Lung microvascular endothelial cell (primary cell): ENCODE data around the gene UNC5C. TPM values are rescaled to one million over a fixed set of nuclear protein-coding genes. Genes with fewer than 3 reads are reported as not detected.

ENCODE experiments used
- DNase-seq, 2 donors: peaks; one replicate each; pipeline versions ENCODE4 v3.0.0 to v3.0.0-alpha.2; 2010; ENCODE audit warnings: low read depth in 2 of 2
- total RNA-seq: library from RNA; depleted of rRNA; stranded (reverse); fragments of >200 nt; gene quantifications from 2 replicates; pipeline ENCODE4 v1.2.1, GENCODE V29; 2014

The UNC5C gene
- total RNA-seq, 1 donor from 2014 or later, result under 0.01 TPM

GRCh38 chr4:95466791-95467190 lies 82.0 kb downstream of the UNC5C start:
- no peak for DNase-seq

- DNase-seq, result no peak
Observed at GRCh38 chr4:95465010-95465409, 83.8 kb downstream of the UNC5C start.

DNA sequence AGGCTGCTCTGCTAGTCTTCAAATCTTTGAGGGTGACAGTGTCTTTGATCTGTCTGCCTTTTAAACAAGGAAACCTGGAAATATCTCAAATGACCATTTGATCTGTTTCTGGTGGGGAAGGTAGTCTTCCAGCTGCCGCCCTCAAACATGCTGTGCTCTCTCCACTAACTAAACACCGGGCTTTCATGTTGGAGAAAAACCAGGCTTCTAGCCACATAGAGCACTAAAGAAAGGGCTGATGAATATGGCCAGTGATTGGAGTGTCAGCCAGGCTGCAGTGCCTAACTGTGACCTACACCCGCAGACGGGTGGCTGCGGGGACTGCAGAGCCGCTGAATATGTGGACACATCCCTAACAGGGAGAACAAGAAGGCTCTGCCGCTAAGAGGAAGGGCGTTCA lies 85.9 kb downstream of the UNC5C start:
- no peak for DNase-seq

GRCh38 chr4:95457353-95457752 lies 91.4 kb downstream of the UNC5C start:
- no peak for DNase-seq

DNA sequence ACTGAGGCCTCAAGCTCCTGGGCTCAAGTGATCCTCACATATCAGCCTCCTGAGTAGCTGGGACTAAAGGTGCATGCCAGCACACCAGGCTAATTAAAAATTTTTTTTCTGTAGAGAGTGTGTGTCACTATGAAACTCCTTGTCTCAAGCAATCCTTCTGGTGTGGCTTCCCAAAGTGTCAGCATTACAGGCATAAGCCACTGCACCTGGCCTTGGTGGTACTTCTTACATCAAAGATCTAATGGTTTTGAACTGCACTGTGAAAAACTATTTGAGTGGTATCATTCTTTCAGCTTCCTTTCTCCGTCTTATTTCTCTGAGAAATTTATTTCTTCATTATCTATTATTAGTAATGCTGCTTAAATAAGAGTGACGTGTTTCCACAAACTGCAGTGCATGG lies 98.5 kb downstream of the UNC5C start:
- DNase-seq, result no peak

DNA sequence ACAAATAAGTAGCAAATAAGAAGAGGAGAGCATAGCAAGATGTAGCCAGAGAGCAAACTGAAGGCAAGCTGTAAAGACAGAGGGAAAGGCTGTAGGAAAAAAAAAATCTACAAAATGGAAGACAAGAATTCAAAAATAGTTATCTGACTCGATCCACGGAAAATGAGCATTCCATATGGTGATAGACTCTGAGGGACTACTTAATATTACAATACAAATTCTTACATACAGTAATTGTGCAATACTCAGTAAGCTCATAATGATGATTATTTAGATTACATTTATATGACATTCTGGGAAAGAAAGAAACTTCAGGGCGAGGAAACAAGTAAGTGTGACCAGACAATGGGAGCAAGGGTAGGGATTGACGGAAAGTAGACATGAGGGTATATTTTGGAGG lies 102.6 kb downstream of the UNC5C start:
- DNase-seq, result no peak

DNA sequence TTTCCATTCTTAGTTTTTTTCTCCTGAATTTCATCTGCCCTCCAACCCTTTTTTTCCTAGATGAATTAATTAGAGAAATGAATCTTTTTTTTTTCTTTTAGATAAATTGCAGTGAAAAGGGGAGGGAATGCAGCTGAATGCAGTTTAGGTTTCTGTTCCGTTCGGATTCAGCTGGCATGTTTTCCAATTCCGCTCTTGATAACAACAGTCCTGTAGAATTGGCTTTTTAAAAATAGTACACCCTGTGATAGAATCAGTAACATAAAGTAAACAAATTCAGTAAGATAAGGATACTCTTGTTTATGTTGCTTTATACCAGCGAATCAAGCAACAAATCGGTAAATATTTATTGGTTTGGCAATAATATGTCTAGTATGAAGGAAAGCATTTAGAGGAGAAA lies 103.5 kb downstream of the UNC5C start:
- DNase-seq, result no peak

- DNase-seq, result no peak
Observed at GRCh38 chr4:95444812-95445211, 104.0 kb downstream of the UNC5C start.

DNA sequence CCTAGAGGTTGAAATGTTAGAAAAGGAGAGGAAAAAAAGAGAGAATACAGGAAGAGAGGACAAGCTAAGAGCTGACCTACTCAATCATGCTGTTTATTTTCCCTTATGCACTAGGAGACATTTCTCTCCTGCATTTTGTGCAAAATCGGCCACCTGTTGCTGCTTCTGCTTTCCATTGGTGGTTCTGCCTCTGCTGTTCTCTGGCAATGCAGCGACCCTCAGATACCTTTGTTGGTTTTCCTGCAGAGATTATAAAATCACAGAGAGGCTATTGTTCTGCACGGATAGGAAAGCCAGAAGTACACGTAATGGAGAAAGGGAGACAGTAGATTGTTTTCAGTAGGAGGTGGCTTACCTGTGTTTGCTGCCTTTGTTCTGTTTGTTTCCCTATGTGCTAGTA lies 108.9 kb downstream of the UNC5C start:
- peak in 1 of 2 donors; percentile 66 for DNase-seq

DNA sequence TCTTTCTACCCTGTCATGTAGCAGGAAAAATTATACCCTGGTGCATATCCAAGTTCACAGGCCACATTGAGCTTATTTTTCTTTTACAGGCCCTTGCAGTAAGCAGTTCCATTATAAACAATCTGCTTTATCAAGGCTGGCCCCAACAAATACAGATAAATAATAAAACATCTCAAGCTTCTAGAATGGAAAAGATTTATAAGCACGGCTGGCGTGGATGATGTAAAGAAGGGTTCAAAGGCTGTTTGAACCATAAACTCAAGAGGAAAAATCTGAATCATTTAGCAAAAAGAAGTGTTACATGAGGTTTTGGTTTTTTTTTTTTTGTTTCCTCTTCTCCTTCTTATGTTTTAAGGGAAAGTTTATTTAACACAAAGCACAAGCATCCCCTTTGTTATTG lies 109.7 kb downstream of the UNC5C start:
- no peak for DNase-seq

GRCh38 chr4:95432466-95432865 lies 116.3 kb downstream of the UNC5C start:
- no peak for DNase-seq

- no peak for DNase-seq
Observed at GRCh38 chr4:95431678-95432077, 117.1 kb downstream of the UNC5C start.

- DNase-seq, result no peak
Observed at GRCh38 chr4:95429416-95429815, 119.4 kb downstream of the UNC5C start.

- no peak for DNase-seq
Observed at GRCh38 chr4:95428291-95429070, 120.3 kb downstream of the UNC5C start.

- no peak for DNase-seq
Observed at GRCh38 chr4:95426455-95426854, 122.3 kb downstream of the UNC5C start.

GRCh38 chr4:95422436-95422835 lies 126.3 kb downstream of the UNC5C start:
- no peak for DNase-seq

DNA sequence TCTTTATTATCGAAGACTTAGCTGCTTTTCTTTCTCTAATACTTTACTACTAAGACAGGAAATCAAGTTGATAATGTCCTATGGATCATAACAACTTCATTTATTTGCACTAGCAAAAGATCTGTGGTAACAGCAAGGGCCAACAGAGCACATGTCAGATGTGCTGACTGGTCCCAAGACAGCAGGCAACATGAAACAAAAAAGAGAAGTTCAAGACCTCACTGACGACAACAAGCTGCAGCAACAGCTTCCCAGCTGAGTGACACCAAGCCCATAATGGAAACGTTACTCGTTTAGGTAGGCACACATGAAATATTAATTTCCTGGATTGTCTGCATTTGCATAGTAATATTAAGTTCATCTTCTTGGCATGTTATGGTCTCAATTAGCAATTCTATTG lies 126.9 kb downstream of the UNC5C start:
- DNase-seq, result no peak

DNA sequence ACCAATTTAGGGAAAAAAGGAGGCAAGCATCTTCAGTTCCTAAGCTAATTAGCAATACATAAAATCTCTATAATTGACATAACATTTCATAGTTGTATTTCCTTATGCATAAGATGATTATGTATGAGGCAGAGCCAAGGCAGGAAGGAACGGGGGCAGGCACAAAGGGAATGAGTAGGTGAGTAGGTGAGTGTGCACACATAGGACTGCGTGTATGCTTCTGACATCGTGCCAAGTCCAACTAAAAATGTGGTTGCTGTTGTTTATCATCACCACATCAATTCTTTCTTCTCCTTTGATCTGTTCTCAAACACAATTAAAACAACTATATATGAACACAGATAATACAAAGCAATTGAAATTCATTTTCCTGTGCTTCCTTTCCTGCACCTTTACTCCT lies 131.2 kb downstream of the UNC5C start:
- DNase-seq, result no peak

GRCh38 chr4:95415346-95415771 lies 133.4 kb downstream of the UNC5C start:
- DNase-seq, result no peak

DNA sequence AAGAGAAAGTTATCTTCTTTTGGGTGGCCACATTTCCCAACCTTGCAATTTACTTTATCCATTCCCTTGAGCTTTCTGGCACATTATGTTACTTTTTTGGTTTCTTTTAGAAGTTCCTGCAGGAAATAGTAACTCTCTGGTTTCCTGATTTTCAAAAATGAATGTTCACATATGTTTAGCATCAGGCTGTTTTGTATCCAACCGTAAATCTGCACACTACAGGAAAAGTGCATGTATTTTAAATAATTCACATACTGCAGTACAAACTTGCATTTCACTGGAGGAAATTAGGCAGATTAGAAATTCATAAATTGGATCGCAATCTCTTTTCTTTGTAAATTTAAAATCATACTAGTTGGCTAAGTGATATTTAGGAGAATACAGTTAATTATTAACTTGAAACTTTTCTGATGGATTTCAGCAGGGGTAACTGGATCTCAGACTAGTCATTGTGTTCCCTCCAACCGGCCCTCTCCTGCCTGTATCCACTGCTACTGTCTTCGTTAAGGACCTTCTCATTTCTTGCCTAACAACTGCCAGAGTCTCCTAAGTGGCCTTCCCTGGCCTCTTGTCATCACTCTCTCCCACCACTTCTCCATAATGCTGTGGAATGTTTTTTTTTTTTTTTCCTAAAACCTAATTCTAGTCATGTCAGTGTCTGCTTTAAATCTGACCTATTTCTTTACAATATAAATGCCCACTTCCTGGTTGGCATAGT lies 137.2 kb downstream of the UNC5C start:
- DNase-seq, result no peak

DNA sequence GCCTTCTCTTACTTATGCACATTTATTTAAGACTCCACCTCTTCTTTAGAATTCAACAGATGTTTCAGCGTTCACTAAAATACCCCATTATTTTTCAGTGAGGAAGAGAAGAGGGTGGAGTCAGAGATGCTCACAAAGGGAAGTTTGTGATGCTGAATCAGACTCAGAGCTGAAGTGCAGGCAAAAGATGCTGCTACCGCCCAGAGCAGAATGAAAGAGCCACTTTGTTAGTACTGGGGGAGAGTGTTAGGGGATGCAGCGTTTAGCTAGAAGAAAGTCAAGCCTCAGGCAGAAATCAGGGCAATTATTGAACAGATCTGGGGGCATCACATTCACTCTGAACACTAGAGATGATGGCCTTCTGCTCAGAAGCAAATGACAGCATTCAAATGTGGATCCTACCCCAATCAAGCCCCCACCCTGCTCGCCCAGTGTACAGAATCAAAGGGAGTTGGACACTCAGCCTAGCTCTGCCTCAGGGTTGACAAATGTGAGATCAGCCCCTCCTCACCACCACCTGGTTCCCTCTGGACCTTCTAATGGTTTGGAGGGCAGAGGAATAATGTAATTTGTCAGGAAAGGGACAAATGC lies 138.3 kb downstream of the UNC5C start:
- no peak for DNase-seq

DNA sequence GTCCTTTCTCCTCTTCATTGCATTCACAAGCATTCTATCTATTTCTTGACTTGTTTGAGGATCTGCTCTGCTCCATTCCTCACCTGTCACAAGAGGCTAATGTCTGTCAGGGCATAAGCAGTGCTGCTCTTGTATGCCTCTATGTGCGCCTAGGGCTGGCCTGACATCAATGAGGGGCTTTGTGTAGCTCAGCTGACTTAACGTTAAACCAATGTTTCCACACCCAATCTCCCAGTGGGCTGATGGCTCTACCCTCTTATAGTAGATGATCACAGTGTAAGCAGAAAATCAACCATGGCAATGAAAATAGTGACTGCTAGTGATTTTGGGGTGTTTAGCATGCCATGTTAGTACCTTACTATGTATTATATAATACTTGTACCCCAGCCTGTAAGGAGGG lies 139.0 kb downstream of the UNC5C start:
- DNase-seq, result no peak

DNA sequence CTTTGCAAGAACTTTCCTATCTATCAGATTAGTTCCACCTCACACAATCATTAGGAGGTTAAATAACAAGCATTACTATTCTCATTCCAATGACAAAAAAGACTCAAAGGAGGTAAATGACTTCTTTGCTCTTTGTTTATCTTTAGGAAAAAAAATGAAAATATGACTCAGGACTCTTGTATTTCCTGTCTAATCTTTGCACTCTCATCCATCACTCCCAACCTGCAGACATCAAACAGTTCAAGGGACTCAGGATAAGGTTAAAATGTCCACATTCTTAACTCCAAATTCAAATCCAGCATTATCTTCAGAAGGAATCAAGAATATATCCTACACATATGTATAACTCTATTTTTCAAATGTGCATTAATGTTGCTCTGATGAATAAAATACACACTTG lies 139.6 kb downstream of the UNC5C start:
- DNase-seq, result peak in 1 of 2 donors; percentile 4
